ENCODE results near the gene MAP2K6. TPM values are rescaled to one million over a fixed set of nuclear protein-coding genes. Genes with fewer than 3 reads are reported as not detected.

MAP2K6 gene
- total and polyA plus RNA-seq, 11 donors: 0.61 to 5.1 (median 1.4) TPM

DNA sequence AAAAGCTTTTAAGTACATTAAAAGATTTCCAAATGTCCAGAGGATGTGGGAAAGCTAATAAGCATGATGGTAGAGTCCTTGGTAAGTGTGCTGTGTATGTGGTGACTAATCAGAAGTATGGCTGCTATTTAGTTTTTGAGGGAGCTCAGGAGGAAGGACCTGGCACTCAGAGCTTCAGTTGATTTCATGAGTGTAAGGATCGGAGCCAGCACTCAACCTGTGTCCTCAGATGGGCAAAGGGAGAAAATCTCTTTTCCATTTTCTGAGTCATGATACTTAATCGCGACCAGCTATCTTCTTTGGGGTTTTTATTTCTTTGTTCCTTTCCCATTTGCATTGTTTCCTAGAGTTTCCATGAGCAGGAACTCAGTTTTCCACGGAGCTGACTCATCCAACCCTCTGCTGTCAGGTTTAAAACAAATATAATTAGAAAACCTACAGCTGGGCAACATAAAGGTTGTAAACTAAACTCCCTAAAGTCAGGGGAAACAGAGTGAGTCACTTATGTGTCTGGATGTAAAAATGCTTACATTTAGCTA is 125.4 kb downstream of the MAP2K6 start:
- Histone ChIP-seq H3K27ac (no peak overlapping the region), H3K4me1 (no peaks in the 10 kb centered on the region), H3K9me3 (no peaks in the 10 kb centered on the region), H3K4me3 (no peak overlapping the region), H3K27me3 (no peaks in the 10 kb centered on the region), H3K36me3 (peaks cover 0 to 25% (median 4%) of the 10 kb centered on the region in 9 donors)
- TF ChIP-seq CTCF (IDR thresholded peaks at IDR 0.05) (no peak), POLR2A (IDR thresholded peaks at IDR 0.05) (no peak)
- no peak for ATAC-seq
- WGBS, 4 donors: 79 to 93% (median 86%) methylated on average over 4 of the region's 4 CpGs
- no peak for DNase-seq
- intact Hi-C loops (cut with DNase I): no loop called here

- Histone ChIP-seq H3K27me3 (no peaks in the 10 kb centered on the region), H3K4me1 (no peaks in the 10 kb centered on the region), H3K27ac (no peak overlapping the region), H3K4me3 (no peak overlapping the region), H3K9me3 (no peaks in the 10 kb centered on the region), H3K36me3 (peaks cover 0 to 25% (median 4%) of the 10 kb centered on the region in 9 donors)
- intact Hi-C loops (cut with DNase I): no loop called here
- WGBS, 4 donors: 92 to 97% (median 95%) methylated on average over 2 of the region's 2 CpGs
- no peak for DNase-seq
- TF ChIP-seq POLR2A (IDR thresholded peaks at IDR 0.05) (no peak), CTCF (IDR thresholded peaks at IDR 0.05) (no peak)
- no peak for ATAC-seq
Observed at GRCh38 chr17:69540356-69540755, 125.9 kb downstream of the MAP2K6 start.

GRCh38 chr17:69547230-69547629 is 132.7 kb downstream of the MAP2K6 start:
- Histone ChIP-seq H3K4me1 (no peaks in the 10 kb centered on the region), H3K36me3 (peaks cover 0 to 4% (median 0%) of the 10 kb centered on the region in 9 donors), H3K27ac (no peak overlapping the region), H3K9me3 (no peaks in the 10 kb centered on the region), H3K27me3 (no peaks in the 10 kb centered on the region), H3K4me3 (no peak overlapping the region)
- no peak for ATAC-seq
- intact Hi-C loops (cut with DNase I): no loop called here
- TF ChIP-seq POLR2A (IDR thresholded peaks at IDR 0.05): no peak
- TF ChIP-seq CTCF (IDR thresholded peaks at IDR 0.05): no peak
- DNase-seq: no peak
- WGBS, 4 donors: 90 to 97% (median 93%) methylated on average over 3 of the region's 3 CpGs

DNA sequence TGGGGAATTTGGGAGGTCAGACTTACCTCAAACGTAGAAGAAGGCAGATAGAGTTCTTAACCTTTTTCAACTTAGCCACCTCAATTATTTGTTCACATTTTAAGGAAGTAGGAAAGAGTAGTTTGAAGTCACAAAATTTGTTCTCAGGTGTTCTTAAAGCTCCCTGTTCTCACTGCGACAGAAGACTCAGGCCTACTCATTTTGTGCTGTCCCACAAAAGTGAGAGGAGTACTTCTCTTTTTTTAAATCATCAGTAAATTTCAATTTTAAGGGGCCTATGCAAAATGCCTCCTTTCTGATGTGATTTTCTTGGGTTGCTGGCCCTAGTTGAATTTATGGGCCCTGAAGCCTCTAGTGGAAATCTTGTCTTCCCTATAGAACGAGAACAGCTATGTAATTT is 133.4 kb downstream of the MAP2K6 start:
- TF ChIP-seq CTCF (IDR thresholded peaks at IDR 0.05): no peak
- TF ChIP-seq POLR2A (IDR thresholded peaks at IDR 0.05): no peak
- Histone ChIP-seq H3K27ac (no peak overlapping the region), H3K4me1 (no peaks in the 10 kb centered on the region), H3K27me3 (no peaks in the 10 kb centered on the region), H3K9me3 (peaks cover 0 to 3% (median 0%) of the 10 kb centered on the region in 12 donors), H3K36me3 (no peaks in the 10 kb centered on the region), H3K4me3 (no peak overlapping the region)
- intact Hi-C loops (cut with DNase I): no loop called here
- DNase-seq (no peak), ATAC-seq (no peak)
- WGBS, 4 donors: 94 to 97% (median 96%) methylated on average over 3 of the region's 3 CpGs

All from heart left ventricle (tissue), 16 donors.